NT2/D1 (cell line): ENCODE measurements around the gene SPACA6.

Experiments
- YY1 ChIP-seq: IDR thresholded peaks from 2 replicates; pipeline ENCODE4 v1.6.1; 2011; ENCODE audit not compliant: insufficient read length, insufficient read depth
- ZNF274 ChIP-seq: IDR thresholded peaks from 2 replicates; pipeline ENCODE4 v1.6.1; 2011; ENCODE audit warnings: mild to moderate bottlenecking, low read depth, low read length

GRCh38 chr19:51742789-51743188 lies 49.7 kb downstream of the SPACA6 start:
- TF ChIP-seq YY1 (no peak), ZNF274 (no peak)
